ENCODE results near the gene ATP13A2. TPM values are rescaled to one million over a fixed set of nuclear protein-coding genes. Genes with fewer than 3 reads are reported as not detected.
A peak's percentile ranks its signal among the peaks of the same experiment; 100 is the strongest.

The ATP13A2 gene
- total RNA-seq, 2 experiments from 2014 or later = 25.0 to 28.8 TPM

GRCh38 chr1:17007121-17007520, 4.6 kb downstream of the ATP13A2 start:
- TF ChIP-seq CTCF (conservative IDR thresholded peaks at IDR 0.05; ENCODE audit: low read length) (no peak), EZH2phosphoT487 (IDR thresholded peaks at IDR 0.05; ENCODE audit: borderline replicate concordance, low read depth, low read length) (no peak)
- POLR2A ChIA-PET = no interaction called here

GRCh38 chr1:17005365-17005740, 6.4 kb downstream of the ATP13A2 start:
- Histone ChIP-seq H3K9me2 (ENCODE audit: insufficient read depth, low read length) (no peaks in the 10 kb centered on the region), H3K79me2 (ENCODE audit: insufficient read depth, low read depth, low read length) (no peaks in the 10 kb centered on the region), H3K9me3 (ENCODE audit: low read length) (no peaks in the 10 kb centered on the region), H2AFZ (ENCODE audit: low read length) (no peak overlapping the region), H4K20me1 (ENCODE audit: insufficient read depth, low read length) (no peaks in the 10 kb centered on the region), H3K4me3 (ENCODE audit: low read depth, low read length, poor library complexity, severe bottlenecking) (no peak overlapping the region), H3K27ac (ENCODE audit: low read depth, low read length, poor library complexity, severe bottlenecking) (no peak overlapping the region), H3K36me3 (ENCODE audit: insufficient read depth, low read length) (peaks cover 16% of the 10 kb centered on the region), H3K4me2 (ENCODE audit: low read length) (no peak overlapping the region), H3K4me1 (ENCODE audit: insufficient read depth, low read length, poor library complexity, severe bottlenecking) (peaks cover 14% of the 10 kb centered on the region)
- TF ChIP-seq EZH2phosphoT487 (IDR thresholded peaks at IDR 0.05; ENCODE audit: borderline replicate concordance, low read depth, low read length) (no peak), CTCF (conservative IDR thresholded peaks at IDR 0.05; ENCODE audit: low read length) (no peak)
- no peak for DNase-seq (ENCODE audit: low spot score)
- intact Hi-C loops (cut with micrococcal nuclease; ENCODE audit: unreplicated experiment) = no loop called here
- POLR2A ChIA-PET = no interaction called here
- no TSS peak for BruUV-seq (replicated peaks)
- CTCF ChIA-PET (ENCODE audit: unreplicated experiment) = no interaction called here

More at GRCh38 chr1:17007121-17007520, 4.6 kb downstream of the ATP13A2 start:
- H3K79me2 ChIP-seq (ENCODE audit: insufficient read depth, low read depth, low read length) = no peaks in the 10 kb centered on the region
- H3K9me2 ChIP-seq (ENCODE audit: insufficient read depth, low read length) = no peaks in the 10 kb centered on the region
- no peaks in the 10 kb centered on the region for H4K20me1 ChIP-seq (ENCODE audit: insufficient read depth, low read length)
- no peak overlapping the region for H3K4me2 ChIP-seq (ENCODE audit: low read length)
- no peaks in the 10 kb centered on the region for H3K9me3 ChIP-seq (ENCODE audit: low read length)
- H3K27ac ChIP-seq (ENCODE audit: low read depth, low read length, poor library complexity, severe bottlenecking) = no peak overlapping the region
- H3K36me3 ChIP-seq (ENCODE audit: insufficient read depth, low read length) = peaks cover 14% of the 10 kb centered on the region
- no TSS peak for BruUV-seq (replicated peaks)
- CTCF ChIA-PET (ENCODE audit: unreplicated experiment) = no interaction called here
- H3K4me1 ChIP-seq (ENCODE audit: insufficient read depth, low read length, poor library complexity, severe bottlenecking) = peaks cover 23% of the 10 kb centered on the region
- H3K4me3 ChIP-seq (ENCODE audit: low read depth, low read length, poor library complexity, severe bottlenecking) = no peak overlapping the region
- no peak for DNase-seq (ENCODE audit: low spot score)
- no peak overlapping the region for H2AFZ ChIP-seq (ENCODE audit: low read length)
- intact Hi-C loops (cut with micrococcal nuclease; ENCODE audit: unreplicated experiment) = no loop called here

GRCh38 chr1:17004466-17005364, 7.0 kb downstream of the ATP13A2 start:
- no peaks in the 10 kb centered on the region for H4K20me1 ChIP-seq (ENCODE audit: insufficient read depth, low read length)
- H2AFZ ChIP-seq (ENCODE audit: low read length) = no peak overlapping the region
- no peaks in the 10 kb centered on the region for H3K9me3 ChIP-seq (ENCODE audit: low read length)
- H3K4me3 ChIP-seq (ENCODE audit: low read depth, low read length, poor library complexity, severe bottlenecking) = no peak overlapping the region
- CTCF ChIA-PET (ENCODE audit: unreplicated experiment) = no interaction called here
- H3K27ac ChIP-seq (ENCODE audit: low read depth, low read length, poor library complexity, severe bottlenecking) = no peak overlapping the region
- H3K4me1 ChIP-seq (ENCODE audit: insufficient read depth, low read length, poor library complexity, severe bottlenecking) = peaks cover 8% of the 10 kb centered on the region
- DNase-seq (ENCODE audit: low spot score) = no peak
- TF ChIP-seq CTCF (conservative IDR thresholded peaks at IDR 0.05; ENCODE audit: low read length) (0 out of 2 replicates have a peak, but pooled peaks have one; percentile 13), EZH2phosphoT487 (IDR thresholded peaks at IDR 0.05; ENCODE audit: borderline replicate concordance, low read depth, low read length) (no peak)
- intact Hi-C loops (cut with micrococcal nuclease; ENCODE audit: unreplicated experiment) = no loop called here
- no peaks in the 10 kb centered on the region for H3K9me2 ChIP-seq (ENCODE audit: insufficient read depth, low read length)
- POLR2A ChIA-PET = no interaction called here
- H3K79me2 ChIP-seq (ENCODE audit: insufficient read depth, low read depth, low read length) = no peaks in the 10 kb centered on the region
- no TSS peak for BruUV-seq (replicated peaks)
- no peak overlapping the region for H3K4me2 ChIP-seq (ENCODE audit: low read length)
- peaks cover 16% of the 10 kb centered on the region for H3K36me3 ChIP-seq (ENCODE audit: insufficient read depth, low read length)
